Activated B cell treated with CpG ODN at 0.5 μM for 24 hours (primary cell): ENCODE results near the gene GALNT17. TPM values are rescaled to one million over a fixed set of nuclear protein-coding genes. Genes with fewer than 3 reads are reported as not detected.

Experiments used
- ATAC-seq: fragments of 200-7000 bp; cut with Tn5 transposase; one replicate; pipeline ENCODE4 v1.10.0; 2021; ENCODE audit warnings: low read depth, mild to moderate bottlenecking, moderate library complexity
- CTCF ChIA-PET: fragments of 350-600 bp; sonication (Branson Sonifier 250); formaldehyde crosslinking; loops from one replicate; lab custom pipeline; 2021; ENCODE audit warnings: antibody characterized with exemption; lab: Charles Lee
- POLR2A ChIA-PET: fragments of 350-600 bp; sonication (Branson Sonifier 250); formaldehyde crosslinking; loops from one replicate; lab custom pipeline; 2021; ENCODE audit warnings: antibody characterized with exemption; lab: Charles Lee
- DNase-seq: peaks from one replicate; pipeline ENCODE4 v3.0.0; 2022
- H3K27ac Mint-ChIP-seq: one replicate; pipeline ENCODE4 v1.8.0; 2020; ENCODE audit warnings: mixed read lengths
- H3K27me3 Mint-ChIP-seq: one replicate; pipeline ENCODE4 v1.8.0; 2021; ENCODE audit warnings: mixed read lengths
- H3K36me3 Mint-ChIP-seq: one replicate; pipeline ENCODE4 v1.8.0; 2021; ENCODE audit warnings: low read depth, mixed read lengths
- H3K4me1 Mint-ChIP-seq: one replicate; pipeline ENCODE4 v1.8.0; 2021; ENCODE audit warnings: mixed read lengths
- H3K4me3 Mint-ChIP-seq: one replicate; pipeline ENCODE4 v1.8.0; 2020; ENCODE audit warnings: mild to moderate bottlenecking, mixed read lengths
- H3K9me3 Mint-ChIP-seq: one replicate; pipeline ENCODE4 v1.8.0; 2020; ENCODE audit warnings: mixed read lengths
- CTCF ChIP-seq: fragments of 200-600 bp; IDR thresholded peaks from one replicate; pipeline ENCODE4 v1.8.0; 2022; ENCODE audit warnings: antibody characterized with exemption, mild to moderate bottlenecking
- intact Hi-C: fragments of 100-400 bp; cut with micrococcal nuclease; formaldehyde crosslinking; loops from one replicate; pipeline ENCODE4 v1.15.1; 2024
- total RNA-seq: library from RNA; stranded (reverse); gene quantifications from 2 replicates; pipeline ENCODE4 v1.2.3, GENCODE V29; 2022

The GALNT17 gene
- total RNA-seq, 1 donor from 2014 or later = not detected

- no peak for DNase-seq
- intact Hi-C loops = no loop called here
- Mint-ChIP-seq H3K27ac (no peak overlapping the region), H3K4me1 (no peaks in the 10 kb centered on the region), H3K27me3 (no peaks in the 10 kb centered on the region), H3K36me3 (no peaks in the 10 kb centered on the region), H3K4me3 (no peak overlapping the region), H3K9me3 (no peaks in the 10 kb centered on the region)
- ChIA-PET CTCF (no interaction called here), POLR2A (no interaction called here)
- no peak for TF ChIP-seq CTCF
- no peak for ATAC-seq
These were observed 607.7 kb downstream of the GALNT17 start for GRCh38 chr7:71739520-71740173.

- intact Hi-C loops = no loop called here
- Mint-ChIP-seq H3K9me3 (no peaks in the 10 kb centered on the region), H3K27ac (no peak overlapping the region), H3K36me3 (no peaks in the 10 kb centered on the region), H3K27me3 (no peaks in the 10 kb centered on the region), H3K4me3 (no peak overlapping the region), H3K4me1 (no peaks in the 10 kb centered on the region)
- ChIA-PET CTCF (no interaction called here), POLR2A (no interaction called here)
- DNase-seq (no peak), ATAC-seq (no peak)
- no peak for TF ChIP-seq CTCF
These were observed 608.2 kb downstream of the GALNT17 start for GRCh38 chr7:71740174-71740560.

GRCh38 chr7:71746006-71746405 lies 614.1 kb downstream of the GALNT17 start:
- no peak overlapping the region for H3K4me3 Mint-ChIP-seq
- H3K27me3 Mint-ChIP-seq = peaks cover under 1% of the 10 kb centered on the region
- intact Hi-C loops = no loop called here
- no peaks in the 10 kb centered on the region for H3K9me3 Mint-ChIP-seq
- no peak for ATAC-seq
- CTCF ChIA-PET = no interaction called here
- no peak for DNase-seq
- POLR2A ChIA-PET = no interaction called here
- no peak for TF ChIP-seq CTCF
- no peaks in the 10 kb centered on the region for H3K36me3 Mint-ChIP-seq
- H3K4me1 Mint-ChIP-seq = no peaks in the 10 kb centered on the region
- no peak overlapping the region for H3K27ac Mint-ChIP-seq

GRCh38 chr7:71750290-71750689 lies 618.3 kb downstream of the GALNT17 start:
- Mint-ChIP-seq H3K27ac (no peak overlapping the region), H3K4me1 (no peaks in the 10 kb centered on the region), H3K9me3 (peaks cover 1% of the 10 kb centered on the region), H3K36me3 (no peaks in the 10 kb centered on the region), H3K27me3 (peaks cover 11% of the 10 kb centered on the region), H3K4me3 (no peak overlapping the region)
- intact Hi-C loops = no loop called here
- TF ChIP-seq CTCF = no peak
- no peak for ATAC-seq
- POLR2A ChIA-PET = no interaction called here
- no peak for DNase-seq
- CTCF ChIA-PET = no interaction called here

- H3K27me3 Mint-ChIP-seq = peaks cover 11% of the 10 kb centered on the region
- CTCF ChIA-PET = no interaction called here
- no peaks in the 10 kb centered on the region for H3K36me3 Mint-ChIP-seq
- no peak for TF ChIP-seq CTCF
- no peak overlapping the region for H3K27ac Mint-ChIP-seq
- peaks cover 6% of the 10 kb centered on the region for H3K9me3 Mint-ChIP-seq
- intact Hi-C loops = no loop called here
- ATAC-seq (no peak), DNase-seq (no peak)
- H3K4me3 Mint-ChIP-seq = no peak overlapping the region
- POLR2A ChIA-PET = no interaction called here
- no peaks in the 10 kb centered on the region for H3K4me1 Mint-ChIP-seq
These were observed 620.4 kb downstream of the GALNT17 start for GRCh38 chr7:71752171-71752935.
